Measurements from ENCODE around the gene NEURL1B. TPM values are rescaled to one million over a fixed set of nuclear protein-coding genes. Genes with fewer than 3 reads are reported as not detected.
"Not testable (repeated sequence)": the region's sequence is repeated elsewhere in the genome, so short reads cannot be mapped to it uniquely, and the experiment has no call there.

Gene NEURL1B
- total RNA-seq, 1 experiment from 2014 or later = 0.32 TPM

DNA sequence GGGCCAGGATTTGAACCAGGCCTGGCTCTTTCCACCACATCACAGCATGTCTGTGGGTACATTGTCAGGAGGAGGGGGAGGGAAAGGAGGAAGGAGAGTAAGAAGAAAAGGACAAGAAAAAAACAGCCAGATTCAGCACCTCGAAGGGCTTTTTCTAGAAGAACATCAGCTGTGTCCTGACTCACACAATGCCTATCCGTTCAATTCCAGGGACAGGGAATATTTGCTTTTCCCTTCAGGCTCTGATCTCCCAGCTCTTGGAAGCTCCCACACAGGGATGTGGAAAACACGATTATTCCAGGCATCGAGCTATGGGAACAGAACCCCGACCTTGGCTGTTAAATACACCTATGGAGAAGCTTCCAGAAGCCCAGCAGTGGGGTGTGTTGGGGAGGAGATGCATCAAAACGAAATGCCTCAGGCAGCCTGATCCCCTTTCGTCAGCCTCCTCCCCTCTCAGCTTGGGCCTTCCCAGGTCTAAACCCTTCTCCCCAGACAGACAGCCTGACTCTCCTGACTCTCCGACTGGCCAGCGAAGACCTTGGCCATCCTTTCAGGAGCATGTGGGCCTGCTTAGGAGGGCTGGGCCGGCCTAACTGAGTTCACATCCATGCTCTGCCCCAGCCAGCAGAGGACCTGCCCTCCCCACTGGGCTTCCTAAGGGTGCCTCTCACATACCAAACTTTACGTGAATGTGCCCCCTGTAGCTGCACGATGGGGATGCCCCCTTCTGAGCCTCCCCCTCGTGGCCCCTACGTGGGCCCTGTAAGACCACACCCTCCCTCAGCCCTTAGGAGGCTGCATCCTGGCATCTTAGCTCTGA lies 54.4 kb downstream of the NEURL1B start:
- DNase-seq (ENCODE audit: low read depth, low spot score) = no peak
- in situ Hi-C loops (cut with HindIII; ENCODE audit: low pct_unique_long_range_greater_than_20kb, low sequenced_read_pairs) = no loop called here

DNA sequence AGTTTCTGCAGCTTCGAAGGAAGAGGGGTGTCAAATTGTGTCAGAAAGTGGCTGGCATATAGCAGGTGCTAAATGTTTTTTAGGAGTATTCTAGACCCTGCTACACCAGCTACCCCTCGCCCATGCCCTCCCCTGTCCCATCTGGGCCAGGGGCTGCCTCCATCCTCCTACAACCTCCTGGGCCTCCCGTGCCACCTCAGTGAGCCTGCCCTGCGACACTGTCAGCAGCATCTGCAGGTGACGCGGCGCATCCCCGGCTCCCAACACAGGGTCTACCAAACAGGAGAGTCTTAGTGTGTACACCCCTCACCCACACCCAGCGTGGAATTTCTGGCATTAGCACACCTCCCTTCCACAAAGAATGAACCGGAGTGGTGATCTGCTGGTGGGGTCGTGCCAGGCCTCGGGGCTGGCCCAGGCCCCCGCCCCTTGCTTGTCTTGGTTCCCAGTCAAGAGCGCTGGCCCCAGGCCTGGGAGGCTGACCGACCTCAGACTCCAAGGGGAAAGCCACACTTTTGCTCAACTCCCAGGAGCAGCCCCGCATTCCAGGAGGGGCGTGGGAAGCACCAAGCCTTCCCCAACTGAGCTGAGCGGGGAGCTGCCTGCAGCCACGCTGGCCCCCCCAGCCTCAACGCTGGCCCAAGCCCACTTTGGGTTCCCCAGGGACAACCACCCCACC lies 55.2 kb downstream of the NEURL1B start:
- DNase-seq (ENCODE audit: low read depth, low spot score) = no peak
- in situ Hi-C loops (cut with HindIII; ENCODE audit: low pct_unique_long_range_greater_than_20kb, low sequenced_read_pairs) = no loop called here

DNA sequence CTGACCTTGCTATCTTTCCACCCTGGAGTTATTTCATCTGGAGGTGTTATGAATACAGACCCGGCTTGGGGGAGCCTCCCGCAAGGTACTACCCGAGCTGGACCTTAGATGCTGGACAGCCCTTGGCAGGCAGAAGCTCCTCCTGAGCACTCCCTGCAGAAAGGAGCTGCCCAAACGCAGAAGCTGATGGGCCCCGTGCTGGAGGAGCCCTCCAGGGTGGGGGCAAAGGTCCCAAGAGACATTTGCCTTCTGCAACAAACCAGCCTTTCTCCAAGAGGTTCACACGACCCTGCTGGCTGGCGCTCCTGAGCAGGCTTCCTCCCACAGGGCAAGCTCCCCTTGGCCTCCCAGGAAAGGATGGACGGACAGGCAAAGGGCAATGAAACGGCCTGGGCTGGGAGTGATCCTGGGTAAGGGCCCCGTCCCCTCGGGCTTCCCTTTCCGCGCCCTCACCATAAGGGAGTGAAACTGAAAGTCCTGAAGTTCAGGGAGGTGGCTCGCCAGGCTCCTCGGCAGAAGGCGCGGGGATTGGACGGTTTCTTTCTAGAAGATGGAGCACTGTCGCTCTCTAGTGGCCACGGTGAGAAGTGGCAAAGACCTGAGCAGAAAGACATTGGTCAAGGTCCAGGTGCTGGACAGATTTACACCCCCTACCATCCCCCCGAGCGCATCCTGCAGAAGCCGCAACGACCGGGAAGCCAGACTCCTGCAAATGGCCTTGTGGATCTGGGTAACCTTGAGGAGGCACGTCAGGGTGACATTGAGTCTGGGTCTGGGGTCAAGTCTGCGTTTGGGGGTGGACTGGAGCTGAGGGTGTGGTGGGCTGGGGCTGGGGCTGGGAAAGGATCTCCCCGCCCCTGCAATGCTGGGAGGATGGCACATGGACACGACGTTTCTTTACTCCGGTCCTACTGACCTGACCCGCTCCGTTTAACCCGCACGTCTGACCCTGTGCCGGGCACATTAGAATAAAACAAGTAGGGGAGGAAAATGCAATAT lies 56.4 kb downstream of the NEURL1B start:
- in situ Hi-C loops (cut with HindIII; ENCODE audit: low pct_unique_long_range_greater_than_20kb, low sequenced_read_pairs) = no loop called here
- DNase-seq (ENCODE audit: low read depth, low spot score) = peak; percentile 83

- in situ Hi-C loops (cut with HindIII; ENCODE audit: low pct_unique_long_range_greater_than_20kb, low sequenced_read_pairs) = no loop called here
- no peak for DNase-seq (ENCODE audit: low read depth, low spot score)
These were observed 58.4 kb downstream of the NEURL1B start for GRCh38 chr5:172699423-172699822.

DNA sequence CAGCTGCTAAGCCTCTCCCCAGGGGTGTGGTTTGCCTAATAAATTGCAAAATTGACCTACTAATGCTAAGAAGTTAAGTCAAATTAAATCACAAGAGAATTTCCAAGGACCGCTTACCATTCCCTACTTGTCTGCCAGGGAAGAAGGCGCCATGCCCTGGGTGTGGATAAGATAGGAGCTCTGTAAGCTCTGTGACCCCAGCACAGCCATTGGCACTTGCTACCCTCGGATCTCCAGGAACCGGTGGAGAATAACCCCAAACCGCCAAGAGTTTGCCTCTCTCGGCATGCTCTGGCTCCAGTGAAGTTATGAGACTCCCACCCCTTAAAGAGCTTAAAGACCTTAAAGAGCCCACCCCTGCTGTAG lies 58.9 kb downstream of the NEURL1B start:
- in situ Hi-C loops (cut with HindIII; ENCODE audit: low pct_unique_long_range_greater_than_20kb, low sequenced_read_pairs) = no loop called here
- DNase-seq (ENCODE audit: low read depth, low spot score) = no peak

GRCh38 chr5:172700365-172701290 lies 59.6 kb downstream of the NEURL1B start:
- in situ Hi-C loops (cut with HindIII; ENCODE audit: low pct_unique_long_range_greater_than_20kb, low sequenced_read_pairs) = no loop called here
- no peak for DNase-seq (ENCODE audit: low read depth, low spot score)

- in situ Hi-C loops (cut with HindIII; ENCODE audit: low pct_unique_long_range_greater_than_20kb, low sequenced_read_pairs) = no loop called here
These were observed 60.2 kb downstream of the NEURL1B start for GRCh38 chr5:172701291-172701656.

GRCh38 chr5:172703952-172704351 lies 62.9 kb downstream of the NEURL1B start:
- in situ Hi-C loops (cut with HindIII; ENCODE audit: low pct_unique_long_range_greater_than_20kb, low sequenced_read_pairs) = no loop called here

More at GRCh38 chr5:172701291-172701656, 60.2 kb downstream of the NEURL1B start:
- DNase-seq (ENCODE audit: low read depth, low spot score) = no peak

DNA sequence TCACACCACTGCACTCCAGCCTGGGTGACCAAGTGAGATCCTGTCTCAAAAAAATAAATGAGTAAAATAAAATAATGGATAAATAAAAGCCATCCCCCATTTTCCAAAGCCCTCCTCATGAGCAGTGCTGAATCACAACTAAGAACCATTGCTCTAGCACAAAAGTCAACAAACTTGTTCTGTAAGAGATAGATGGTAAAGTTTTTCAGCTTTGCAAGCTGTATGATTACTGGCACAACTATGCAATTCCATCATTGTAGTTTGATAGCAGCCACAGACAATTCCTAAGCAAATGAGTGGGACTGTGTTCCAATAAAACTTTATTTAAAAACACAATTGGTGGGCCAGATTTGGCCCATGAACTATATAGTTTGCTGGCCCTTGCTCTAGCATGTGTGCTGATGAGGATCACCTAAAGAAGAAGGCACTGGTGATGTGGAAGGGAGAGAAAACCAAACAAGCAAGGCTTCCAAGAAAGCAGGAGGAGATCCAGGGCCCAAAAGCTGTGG lies 64.6 kb downstream of the NEURL1B start:
- DNase-seq (ENCODE audit: low read depth, low spot score) = no peak
- in situ Hi-C loops (cut with HindIII; ENCODE audit: low pct_unique_long_range_greater_than_20kb, low sequenced_read_pairs) = no loop called here

More at GRCh38 chr5:172703952-172704351, 62.9 kb downstream of the NEURL1B start:
- no peak for DNase-seq (ENCODE audit: low read depth, low spot score)

DNA sequence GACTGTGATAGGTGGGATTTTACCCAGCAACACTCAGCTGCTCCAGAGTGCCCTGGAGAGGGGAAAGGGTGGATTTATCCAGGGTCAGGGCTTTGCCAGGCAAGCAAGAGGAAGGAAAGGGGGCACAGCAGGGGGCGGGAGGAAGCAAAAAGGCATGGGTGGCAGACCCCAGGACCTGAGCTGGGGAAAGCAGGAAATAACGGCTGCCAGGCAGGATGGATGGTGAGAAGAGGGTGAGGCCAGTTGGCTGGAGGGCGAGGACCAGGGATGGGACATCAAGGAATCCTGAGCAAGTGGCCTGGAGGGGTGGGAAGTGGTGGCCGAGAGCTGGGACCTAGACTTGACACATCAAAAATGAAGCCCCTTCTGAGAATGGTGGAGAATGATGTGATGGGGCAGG lies 65.7 kb downstream of the NEURL1B start:
- in situ Hi-C loops (cut with HindIII; ENCODE audit: low pct_unique_long_range_greater_than_20kb, low sequenced_read_pairs) = no loop called here
- no peak for DNase-seq (ENCODE audit: low read depth, low spot score)

DNA sequence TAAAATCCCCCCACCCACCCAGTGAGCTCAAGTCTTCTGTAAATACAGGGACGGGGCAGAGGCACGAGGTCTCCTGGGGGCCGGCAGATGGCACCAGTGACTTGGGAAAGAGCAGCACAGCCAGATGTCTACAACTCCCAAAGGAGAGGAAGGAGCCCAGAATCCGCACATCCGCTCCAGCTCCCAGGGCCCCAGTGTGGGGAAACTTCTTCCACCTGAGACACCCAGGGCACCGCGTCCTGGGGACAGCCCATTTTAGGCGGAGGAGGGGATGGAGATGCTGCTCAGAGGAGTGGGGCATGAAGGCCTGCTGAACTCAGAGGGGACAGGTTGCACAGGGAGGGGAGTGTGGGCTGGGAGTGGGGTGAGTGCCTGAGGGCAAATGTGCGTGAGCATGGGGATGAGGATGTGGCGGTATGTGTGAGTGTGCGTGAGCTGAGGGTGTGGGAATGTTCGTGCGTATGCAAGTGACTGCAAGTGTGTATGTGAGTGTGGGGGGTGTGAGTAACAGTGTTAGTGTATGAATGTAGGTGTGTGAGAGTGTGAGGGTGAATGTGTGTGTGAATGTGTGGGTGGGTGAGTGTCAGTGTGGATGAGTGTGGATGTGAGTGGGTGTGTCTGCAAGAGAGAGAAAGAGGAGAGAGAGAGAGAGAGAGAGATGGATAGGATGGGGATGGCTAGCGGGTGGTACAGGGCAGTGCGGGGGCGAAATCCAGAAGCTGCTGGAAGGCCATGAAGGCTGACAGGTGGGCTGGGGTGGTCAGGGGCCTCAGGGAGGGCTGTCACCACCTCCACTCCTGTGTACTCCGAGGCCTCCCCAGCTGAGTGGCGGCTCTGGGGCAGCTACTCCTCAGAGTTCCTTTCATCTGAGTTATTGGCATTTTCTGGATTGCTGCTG lies 66.5 kb downstream of the NEURL1B start:
- peak; percentile 67 for DNase-seq (ENCODE audit: low read depth, low spot score)
- in situ Hi-C loops (cut with HindIII; ENCODE audit: low pct_unique_long_range_greater_than_20kb, low sequenced_read_pairs) = no loop called here

DNA sequence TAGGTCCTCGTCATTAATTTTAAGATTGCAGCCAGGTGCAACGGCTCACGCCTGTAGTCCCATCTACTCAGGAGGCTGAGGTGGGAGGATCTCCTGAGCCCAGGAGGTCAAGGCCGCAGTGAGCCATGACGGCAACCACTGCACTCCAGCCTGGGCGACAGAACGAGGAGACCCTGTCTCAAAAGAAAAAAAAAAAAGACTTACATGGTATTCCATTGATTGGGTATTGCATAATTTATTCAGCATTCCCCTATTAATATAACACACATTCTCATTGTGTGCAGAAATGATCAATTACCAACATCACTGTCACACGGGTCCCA lies 67.1 kb downstream of the NEURL1B start:
- in situ Hi-C loops (cut with HindIII; ENCODE audit: low pct_unique_long_range_greater_than_20kb, low sequenced_read_pairs) = no loop called here

DNA sequence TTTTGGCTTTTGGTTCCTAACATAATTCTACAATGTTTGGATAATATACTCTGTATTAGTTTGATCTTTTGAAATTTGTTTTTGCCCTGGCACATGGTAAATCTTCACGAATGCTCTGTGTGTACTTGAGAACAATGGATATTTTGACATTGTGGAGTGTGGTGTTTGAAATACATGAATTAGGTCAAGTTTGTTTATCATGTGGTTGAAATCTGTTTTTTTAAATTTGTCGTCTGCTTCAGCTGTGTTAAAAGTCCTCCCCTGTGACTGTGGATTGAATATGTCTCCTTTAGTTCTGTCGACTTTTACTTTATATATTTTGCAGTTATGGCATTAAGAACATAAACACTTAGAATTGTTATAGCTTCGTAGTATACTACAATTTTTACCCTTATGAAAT lies 69.6 kb downstream of the NEURL1B start:
- no peak for DNase-seq (ENCODE audit: low read depth, low spot score)
- in situ Hi-C loops (cut with HindIII; ENCODE audit: low pct_unique_long_range_greater_than_20kb, low sequenced_read_pairs) = no loop called here

More for the DNA sequence above, 67.1 kb downstream of the NEURL1B start:
- no peak for DNase-seq (ENCODE audit: low read depth, low spot score)

GRCh38 chr5:172711321-172711861 lies 70.3 kb downstream of the NEURL1B start:
- in situ Hi-C loops (cut with HindIII; ENCODE audit: low pct_unique_long_range_greater_than_20kb, low sequenced_read_pairs); DNase-seq (ENCODE audit: low read depth, low spot score): not testable (repeated sequence)

GRCh38 chr5:172712610-172713009 lies 71.5 kb downstream of the NEURL1B start:
- no peak for DNase-seq (ENCODE audit: low read depth, low spot score)
- in situ Hi-C loops (cut with HindIII; ENCODE audit: low pct_unique_long_range_greater_than_20kb, low sequenced_read_pairs) = no loop called here
